ENCODE measurements around the gene MAD1L1. TPM values are rescaled to one million over a fixed set of nuclear protein-coding genes. Genes with fewer than 3 reads are reported as not detected.

The MAD1L1 gene
- total and polyA plus RNA-seq, 2 experiments from 2014 or later, result 38.2 to 69.8 TPM

GRCh38 chr7:2143450-2143849, 89.3 kb downstream of the MAD1L1 start:
- DNase-seq, result no peak
- WGBS, 2 experiments (ENCODE audit: low coverage in 1 of 2, low lambda C conversion rate in 2 of 2, missing lambda C conversion rate in 2 of 2), result 98 to 100% methylated on average over 7 of the region's 7 CpGs

GRCh38 chr7:2142386-2142785, 90.4 kb downstream of the MAD1L1 start:
- Histone ChIP-seq H3K27me3 (replicated peaks; ENCODE audit: insufficient read depth) (no peaks in the 10 kb centered on the region), H3K9me3 (ENCODE audit: low read depth) (no peaks in the 10 kb centered on the region), H4K20me1 (ENCODE audit: insufficient read depth) (no peaks in the 10 kb centered on the region), H3K9ac (no peak overlapping the region), H3K9me2 (ENCODE audit: insufficient read depth) (no peaks in the 10 kb centered on the region), H3K36me3 (ENCODE audit: low read depth) (no peaks in the 10 kb centered on the region), H3K4me3 (no peak overlapping the region), H3K79me2 (ENCODE audit: insufficient read depth) (no peaks in the 10 kb centered on the region), H3F3A (ENCODE audit: insufficient read depth) (no peaks in the 10 kb centered on the region), H3K27ac (no peak overlapping the region), H3K4me2 (ENCODE audit: unreplicated experiment) (no peak overlapping the region), H3K4me1 (ENCODE audit: insufficient read depth) (no peaks in the 10 kb centered on the region), H2AFZ (no peak overlapping the region)
- in situ Hi-C loops (cut with MboI), result no loop called here
- DNase-seq, result no peak
- no peak for TF ChIP-seq EZH2phosphoT487 (IDR thresholded peaks at IDR 0.05; ENCODE audit: insufficient read depth, low read depth)
- TF ChIP-seq EZH2 (IDR thresholded peaks at IDR 0.05; ENCODE audit: insufficient read depth, poor library complexity, severe bottlenecking), result no peak
- 91 to 94% methylated on average over 19 to 20 of the region's 20 CpGs for WGBS, 2 experiments (ENCODE audit: low coverage in 1 of 2, low lambda C conversion rate in 2 of 2, missing lambda C conversion rate in 2 of 2)

More at GRCh38 chr7:2143450-2143849, 89.3 kb downstream of the MAD1L1 start:
- H3K4me2 ChIP-seq (ENCODE audit: unreplicated experiment), result no peak overlapping the region
- no peaks in the 10 kb centered on the region for H3K79me2 ChIP-seq (ENCODE audit: insufficient read depth)
- no peak overlapping the region for H3K9ac ChIP-seq
- H3K4me1 ChIP-seq (ENCODE audit: insufficient read depth), result no peaks in the 10 kb centered on the region
- no peak overlapping the region for H3K4me3 ChIP-seq
- in situ Hi-C loops (cut with MboI), result no loop called here
- TF ChIP-seq EZH2phosphoT487 (IDR thresholded peaks at IDR 0.05; ENCODE audit: insufficient read depth, low read depth), result no peak
- TF ChIP-seq EZH2 (IDR thresholded peaks at IDR 0.05; ENCODE audit: insufficient read depth, poor library complexity, severe bottlenecking), result no peak
- no peak overlapping the region for H2AFZ ChIP-seq
- H3K27me3 ChIP-seq (replicated peaks; ENCODE audit: insufficient read depth), result no peaks in the 10 kb centered on the region
- no peak overlapping the region for H3K27ac ChIP-seq
- H3K9me2 ChIP-seq (ENCODE audit: insufficient read depth), result no peaks in the 10 kb centered on the region
- no peaks in the 10 kb centered on the region for H4K20me1 ChIP-seq (ENCODE audit: insufficient read depth)
- no peaks in the 10 kb centered on the region for H3F3A ChIP-seq (ENCODE audit: insufficient read depth)
- no peaks in the 10 kb centered on the region for H3K36me3 ChIP-seq (ENCODE audit: low read depth)
- H3K9me3 ChIP-seq (ENCODE audit: low read depth), result no peaks in the 10 kb centered on the region

GRCh38 chr7:2141651-2142050, 91.1 kb downstream of the MAD1L1 start:
- H3K36me3 ChIP-seq (ENCODE audit: low read depth), result no peaks in the 10 kb centered on the region
- H3F3A ChIP-seq (ENCODE audit: insufficient read depth), result no peaks in the 10 kb centered on the region
- H3K27me3 ChIP-seq (replicated peaks; ENCODE audit: insufficient read depth), result no peaks in the 10 kb centered on the region
- no peak overlapping the region for H3K4me2 ChIP-seq (ENCODE audit: unreplicated experiment)
- no peaks in the 10 kb centered on the region for H3K79me2 ChIP-seq (ENCODE audit: insufficient read depth)
- H3K4me3 ChIP-seq, result no peak overlapping the region
- H3K9ac ChIP-seq, result no peak overlapping the region
- WGBS, 2 experiments (ENCODE audit: low coverage in 1 of 2, low lambda C conversion rate in 2 of 2, missing lambda C conversion rate in 2 of 2), result 84 to 97% methylated on average over 11 to 14 of the region's 14 CpGs
- no peak for DNase-seq
- H2AFZ ChIP-seq, result no peak overlapping the region
- no peaks in the 10 kb centered on the region for H3K4me1 ChIP-seq (ENCODE audit: insufficient read depth)
- no peaks in the 10 kb centered on the region for H3K9me3 ChIP-seq (ENCODE audit: low read depth)
- H3K9me2 ChIP-seq (ENCODE audit: insufficient read depth), result no peaks in the 10 kb centered on the region
- H4K20me1 ChIP-seq (ENCODE audit: insufficient read depth), result no peaks in the 10 kb centered on the region
- in situ Hi-C loops (cut with MboI), result no loop called here
- H3K27ac ChIP-seq, result no peak overlapping the region
- TF ChIP-seq EZH2phosphoT487 (IDR thresholded peaks at IDR 0.05; ENCODE audit: insufficient read depth, low read depth) (no peak), EZH2 (IDR thresholded peaks at IDR 0.05; ENCODE audit: insufficient read depth, poor library complexity, severe bottlenecking) (no peak)

GRCh38 chr7:2141021-2141410, 91.7 kb downstream of the MAD1L1 start:
- no peaks in the 10 kb centered on the region for H3K9me2 ChIP-seq (ENCODE audit: insufficient read depth)
- no peaks in the 10 kb centered on the region for H3F3A ChIP-seq (ENCODE audit: insufficient read depth)
- in situ Hi-C loops (cut with MboI), result no loop called here
- 73 to 81% methylated on average over 15 to 17 of the region's 17 CpGs for WGBS, 2 experiments (ENCODE audit: low coverage in 1 of 2, low lambda C conversion rate in 2 of 2, missing lambda C conversion rate in 2 of 2)
- no peak overlapping the region for H3K4me2 ChIP-seq (ENCODE audit: unreplicated experiment)
- no peak overlapping the region for H3K9ac ChIP-seq
- H2AFZ ChIP-seq, result no peak overlapping the region
- H3K36me3 ChIP-seq (ENCODE audit: low read depth), result no peaks in the 10 kb centered on the region
- H3K4me3 ChIP-seq, result no peak overlapping the region
- no peaks in the 10 kb centered on the region for H3K9me3 ChIP-seq (ENCODE audit: low read depth)
- no peaks in the 10 kb centered on the region for H3K79me2 ChIP-seq (ENCODE audit: insufficient read depth)
- no peak for TF ChIP-seq EZH2phosphoT487 (IDR thresholded peaks at IDR 0.05; ENCODE audit: insufficient read depth, low read depth)
- no peak for TF ChIP-seq EZH2 (IDR thresholded peaks at IDR 0.05; ENCODE audit: insufficient read depth, poor library complexity, severe bottlenecking)
- H3K4me1 ChIP-seq (ENCODE audit: insufficient read depth), result no peaks in the 10 kb centered on the region
- no peak for DNase-seq
- H3K27ac ChIP-seq, result no peak overlapping the region
- H3K27me3 ChIP-seq (replicated peaks; ENCODE audit: insufficient read depth), result no peaks in the 10 kb centered on the region
- no peaks in the 10 kb centered on the region for H4K20me1 ChIP-seq (ENCODE audit: insufficient read depth)
